ENCODE results near the gene ELMO3. TPM values are rescaled to one million over a fixed set of nuclear protein-coding genes. Genes with fewer than 3 reads are reported as not detected.

ELMO3 gene
- total and polyA plus RNA-seq, 2 of the 4 experiments (the other 2 are of a cell fraction), result 0.36 to 1.6 TPM

- Histone ChIP-seq H3K79me1 (ENCODE audit: low read depth in 1 of 2, low read length in 2 of 2) (peaks cover 5 to 59% of the 10 kb centered on the region in 2 experiments; a peak in 3 of 4 replicates), H3K4me3 (ENCODE audit: insufficient read depth, low read depth, low read length) (no peak overlapping the region), H3K9me1 (ENCODE audit: insufficient read depth, low read length) (no peaks in the 10 kb centered on the region), H2BK15ac (ENCODE audit: low read depth, low read length) (no peak overlapping the region), H2BK20ac (ENCODE audit: low read depth, low read length) (no peak overlapping the region), H4K91ac (ENCODE audit: insufficient read depth, low read depth, low read length) (no peak overlapping the region), H3K56ac (ENCODE audit: extremely low read depth, insufficient read depth, low read length) (no peak overlapping the region), H2BK120ac (ENCODE audit: low read depth, low read length) (no peak overlapping the region), H3K9ac (ENCODE audit: low read depth, low read length) (no peak overlapping the region), H4K20me1 (ENCODE audit: insufficient read depth, low read length) (no peaks in the 10 kb centered on the region), H3K9me3 (ENCODE audit: control insufficient read depth, insufficient read depth, low read length) (no peaks in the 10 kb centered on the region), H2BK5ac (ENCODE audit: low read depth, low read length, poor library complexity, severe bottlenecking) (no peak overlapping the region), H4K8ac (ENCODE audit: low read depth in 2 of 2, low read length in 2 of 2) (no peak overlapping the region), H3K18ac (ENCODE audit: low read depth, low read length) (no peak overlapping the region), H3K27ac (ENCODE audit: insufficient read depth, low read length) (no peak overlapping the region), H3K27me3 (ENCODE audit: control insufficient read depth, insufficient read depth, low read length) (no peaks in the 10 kb centered on the region), H3K4me1 (ENCODE audit: control insufficient read depth, insufficient read depth, low read length) (no peaks in the 10 kb centered on the region), H3K4ac (ENCODE audit: low read depth, low read length) (no peak overlapping the region), H2AK9ac (replicated peaks; ENCODE audit: low read depth, low read length, poor library complexity) (no peak overlapping the region), H3K23ac (ENCODE audit: low read depth, low read length) (no peak overlapping the region), H2AK5ac (ENCODE audit: low read depth, low read length) (no peak overlapping the region), H3K36me3 (ENCODE audit: control insufficient read depth, insufficient read depth, low read length) (peaks cover 81% of the 10 kb centered on the region), H3K4me2 (ENCODE audit: low read depth, low read length) (no peak overlapping the region), H3K14ac (replicated peaks; ENCODE audit: low read depth, low read length) (no peak overlapping the region), H2AFZ (replicated peaks; ENCODE audit: low read length, poor library complexity) (no peak overlapping the region), H4K5ac (ENCODE audit: low read depth, low read length) (no peak overlapping the region)
- TF ChIP-seq RAD21 (IDR thresholded peaks at IDR 0.05; ENCODE audit: low read length) (no peak), BHLHE40 (IDR thresholded peaks at IDR 0.05; ENCODE audit: low read depth, low read length) (no peak), CHD1 (IDR thresholded peaks at IDR 0.05; ENCODE audit: low read depth, low read length) (no peak), MAFK (IDR thresholded peaks at IDR 0.05; ENCODE audit: low read depth, low read length) (no peak), RFX5 (IDR thresholded peaks at IDR 0.05; ENCODE audit: low read depth, low read length) (no peak), ELK1 (IDR thresholded peaks at IDR 0.05; ENCODE audit: borderline replicate concordance, low read depth, low read length) (no peak), SMC3 (IDR thresholded peaks at IDR 0.05; ENCODE audit: low read depth, low read length) (no peak), MAZ (IDR thresholded peaks at IDR 0.05; ENCODE audit: borderline replicate concordance, low read depth, low read length) (no peak), FOS (IDR thresholded peaks at IDR 0.05; ENCODE audit: low read depth, low read length) (no peak), POLR2A (IDR thresholded peaks at IDR 0.05; ENCODE audit: low read depth, low read length) (no peak), RCOR1 (IDR thresholded peaks at IDR 0.05; ENCODE audit: insufficient replicate concordance, low read length) (no peak), MXI1 (IDR thresholded peaks at IDR 0.05; ENCODE audit: borderline replicate concordance, low read depth, low read length) (no peak)
- TF ChIP-seq, protein P1, sequence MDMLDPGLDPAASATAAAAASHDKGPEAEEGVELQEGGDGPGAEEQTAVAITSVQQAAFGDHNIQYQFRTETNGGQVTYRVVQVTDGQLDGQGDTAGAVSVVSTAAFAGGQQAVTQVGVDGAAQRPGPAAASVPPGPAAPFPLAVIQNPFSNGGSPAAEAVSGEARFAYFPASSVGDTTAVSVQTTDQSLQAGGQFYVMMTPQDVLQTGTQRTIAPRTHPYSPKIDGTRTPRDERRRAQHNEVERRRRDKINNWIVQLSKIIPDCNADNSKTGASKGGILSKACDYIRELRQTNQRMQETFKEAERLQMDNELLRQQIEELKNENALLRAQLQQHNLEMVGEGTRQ (IDR thresholded peaks at IDR 0.05; ENCODE audit: low read depth, low read length), result no peak
- no peak for DNase-seq
- ChIA-PET POLR2A (ENCODE audit: unreplicated experiment) (no interaction called here), CTCF (no interaction called here)
- ATAC-seq (ENCODE audit: low read depth), result no peak
- intact Hi-C loops (cut with micrococcal nuclease), result no loop called here
- no TSS peak for BruUV-seq (replicated peaks)
- WGBS, 2 experiments (ENCODE audit: extremely low coverage in 2 of 2, insufficient read length in 1 of 2), result 100% methylated on average over 2 of the region's 7 CpGs; no CpG with 5 or more reads in 1 of the 2 experiments
- in situ Hi-C loops (cut with MboI; ENCODE audit: low sequenced_read_pairs), result no loop called here
- dilution Hi-C loops (cut with HindIII; ENCODE audit: low sequenced_read_pairs, unreplicated experiment), result no loop called here
Observed at GRCh38 chr16:67233596-67233995, 34.7 kb downstream of the ELMO3 start.

All from IMR-90 (cell line).